ENCODE results near the gene IFT80. TPM values are rescaled to one million over a fixed set of nuclear protein-coding genes. Genes with fewer than 3 reads are reported as not detected.

IFT80 gene
- total and polyA plus RNA-seq, 2 donors (not counting 3 experiments of a cell fraction or from before 2014, with no cell fraction given) = 7.3 to 22.5 TPM

DNA sequence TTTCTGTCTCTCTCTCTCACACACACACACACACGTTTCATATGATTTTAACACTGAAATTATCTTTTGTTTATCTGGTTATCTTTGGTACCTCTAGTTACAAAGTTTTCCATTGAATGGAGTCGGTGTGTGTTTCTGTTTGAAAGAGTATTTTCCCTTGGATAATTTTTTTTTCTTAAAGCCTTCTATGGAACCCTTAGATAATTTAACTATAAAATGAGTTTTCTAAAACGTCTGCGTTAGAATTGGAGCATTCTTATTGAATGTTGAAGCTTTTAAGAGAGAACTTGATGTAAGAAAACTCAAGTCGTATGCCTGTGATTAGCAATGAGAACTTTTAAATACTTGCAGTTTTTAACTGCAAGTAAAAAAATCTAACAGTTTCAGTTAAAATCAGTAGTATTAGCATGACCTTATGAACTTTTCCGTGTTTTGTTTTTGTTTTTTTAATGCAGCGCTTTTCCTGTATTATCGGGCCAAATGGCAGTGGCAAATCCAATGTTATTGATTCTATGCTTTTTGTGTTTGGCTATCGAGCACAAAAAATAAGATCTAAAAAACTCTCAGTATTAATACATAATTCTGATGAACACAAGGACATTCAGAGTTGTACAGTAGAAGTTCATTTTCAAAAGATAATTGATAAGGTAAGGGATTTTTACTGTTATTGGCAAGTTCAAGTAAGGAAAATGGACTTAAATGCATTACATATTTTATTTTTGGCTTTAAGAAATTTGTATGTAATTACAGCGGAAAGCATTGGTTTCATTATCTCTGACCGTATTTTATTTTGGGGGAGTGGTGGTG lies 3.4 kb upstream of the IFT80 start:
- DNase-seq (ENCODE audit: low read depth, low spot score) = peak; percentile 65
- dilution Hi-C loops (cut with MboI; ENCODE audit: extremely low pct_ligation_motif_present, low sequenced_read_pairs) = no loop called here
- Histone ChIP-seq H2AFZ (ENCODE audit: low read depth, low read length) (no peak overlapping the region), H3K4me1 (ENCODE audit: control insufficient read depth, extremely low read depth, insufficient read depth, low read length) (peaks cover 27% of the 10 kb centered on the region), H3K36me3 (ENCODE audit: control insufficient read depth in 2 of 2, extremely low read depth in 1 of 2, insufficient read depth in 2 of 2, low read length in 2 of 2) (peaks cover 0 to 16% of the 10 kb centered on the region in 2 experiments), H3K79me2 (ENCODE audit: control insufficient read depth, insufficient read depth, low read length) (peaks cover 88% of the 10 kb centered on the region), H3K27ac (ENCODE audit: insufficient read depth, low read depth, low read length) (peak overlapping the region; percentile 76), H3K27me3 (ENCODE audit: control insufficient read depth in 2 of 2, insufficient read depth in 2 of 2, low read length in 2 of 2) (no peaks in the 10 kb centered on the region), H3K4me2 (ENCODE audit: insufficient read depth, low read length) (peak overlapping the region; percentile 99), H3K9me3 (replicated peaks; ENCODE audit: control insufficient read depth, insufficient read depth, low read length) (no peaks in the 10 kb centered on the region), H3K9ac (replicated peaks; ENCODE audit: extremely low read depth, insufficient read depth, low read length) (peak overlapping the region; percentile 84), H3K4me3 (replicated peaks in 1 of 3; ENCODE audit: insufficient read depth in 1 of 3, low read depth in 1 of 3, low read length in 3 of 3) (peak overlapping the region; percentile 77 to 79 (median 78)), H3K9me1 (replicated peaks; ENCODE audit: control insufficient read depth, extremely low read depth, insufficient read depth, low read length) (no peaks in the 10 kb centered on the region), H4K20me1 (replicated peaks; ENCODE audit: control insufficient read depth, extremely low read depth, insufficient read depth, low read length) (no peaks in the 10 kb centered on the region)
- POLR2A ChIA-PET = no interaction called here
- no TSS peak for BruUV-seq (replicated peaks)
- intact Hi-C loops (cut with micrococcal nuclease) = loop anchor here (5.0 to 10.0 kb wide), 3 partner anchors 355 to 625 kb away; partner anchors contain the start of gene PPM1L
- TF ChIP-seq MYC (IDR thresholded peaks at IDR 0.05; ENCODE audit: low read depth, low read length) (no peak), POLR2AphosphoS5 (IDR thresholded peaks at IDR 0.05; ENCODE audit: insufficient read depth, low read depth, low read length) (no peak), EZH2 (IDR thresholded peaks at IDR 0.05; ENCODE audit: borderline replicate concordance, low read depth, low read length, severe bottlenecking) (no peak), POLR2A (IDR thresholded peaks at IDR 0.05; ENCODE audit: low read depth, low read length) (no peak), GATA2 (IDR thresholded peaks at IDR 0.05; ENCODE audit: insufficient read depth, insufficient read length, low read depth, low read length) (no peak), FOS (IDR thresholded peaks at IDR 0.05; ENCODE audit: borderline replicate concordance, insufficient read depth, low read length) (no peak), JUN (IDR thresholded peaks at IDR 0.05; ENCODE audit: borderline replicate concordance, insufficient read depth, insufficient read length, low read depth) (no peak)
- TF ChIP-seq, protein P1, sequence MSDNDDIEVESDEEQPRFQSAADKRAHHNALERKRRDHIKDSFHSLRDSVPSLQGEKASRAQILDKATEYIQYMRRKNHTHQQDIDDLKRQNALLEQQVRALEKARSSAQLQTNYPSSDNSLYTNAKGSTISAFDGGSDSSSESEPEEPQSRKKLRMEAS (IDR thresholded peaks at IDR 0.05; ENCODE audit: insufficient read depth, insufficient read length) = no peak
- TF ChIP-seq, protein P2, sequence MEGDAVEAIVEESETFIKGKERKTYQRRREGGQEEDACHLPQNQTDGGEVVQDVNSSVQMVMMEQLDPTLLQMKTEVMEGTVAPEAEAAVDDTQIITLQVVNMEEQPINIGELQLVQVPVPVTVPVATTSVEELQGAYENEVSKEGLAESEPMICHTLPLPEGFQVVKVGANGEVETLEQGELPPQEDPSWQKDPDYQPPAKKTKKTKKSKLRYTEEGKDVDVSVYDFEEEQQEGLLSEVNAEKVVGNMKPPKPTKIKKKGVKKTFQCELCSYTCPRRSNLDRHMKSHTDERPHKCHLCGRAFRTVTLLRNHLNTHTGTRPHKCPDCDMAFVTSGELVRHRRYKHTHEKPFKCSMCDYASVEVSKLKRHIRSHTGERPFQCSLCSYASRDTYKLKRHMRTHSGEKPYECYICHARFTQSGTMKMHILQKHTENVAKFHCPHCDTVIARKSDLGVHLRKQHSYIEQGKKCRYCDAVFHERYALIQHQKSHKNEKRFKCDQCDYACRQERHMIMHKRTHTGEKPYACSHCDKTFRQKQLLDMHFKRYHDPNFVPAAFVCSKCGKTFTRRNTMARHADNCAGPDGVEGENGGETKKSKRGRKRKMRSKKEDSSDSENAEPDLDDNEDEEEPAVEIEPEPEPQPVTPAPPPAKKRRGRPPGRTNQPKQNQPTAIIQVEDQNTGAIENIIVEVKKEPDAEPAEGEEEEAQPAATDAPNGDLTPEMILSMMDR (IDR thresholded peaks at IDR 0.05; ENCODE audit: extremely low read depth in 1 of 2, insufficient read depth in 1 of 2, low read depth in 1 of 2, low read length in 2 of 2) = no peak
- FAIRE-seq = no peak
- CTCF ChIA-PET = interaction anchor here (0.8 to 2.7 kb wide), 4 partner anchors 8 to 239 kb away, joined by 3 to 19 read pairs (median 4); no protein-coding TSS in a partner anchor

All from endothelial cell of umbilical vein (primary cell).